ENCODE measurements around the gene SLC9A9.
"Not testable (repeated sequence)": the region's sequence is repeated elsewhere in the genome, so short reads cannot be mapped to it uniquely, and the experiment has no call there.

SLC9A9 gene

GRCh38 chr3:143847787-143848631, at the start of gene SLC9A9:
TSS of gene SLC9A9 (minus strand) at chr3:143848468. CDS start at chr3:143848322, 146 bp downstream.
- peak; percentile 43 to 54 for DNase-seq (ENCODE audit: low spot score in 2 of 2)
- Histone ChIP-seq H3K27me3 (ENCODE audit: low read depth) (no peaks in the 10 kb centered on the region), H3K4me3 (peak within 1 kb of the TSS; percentile 26), H3K36me3 (replicated peaks) (no peaks in the 10 kb centered on the region), H3K9me3 (no peaks in the 10 kb centered on the region), H3K4me1 (peaks cover 9% of the 10 kb centered on the region)
- in situ Hi-C loops (cut with MboI; ENCODE audit: low sequenced_read_pairs): no loop called here

GRCh38 chr3:143897576-143898295, 49.5 kb upstream of the SLC9A9 start:
- no peak for DNase-seq (ENCODE audit: low spot score in 2 of 2)
- Histone ChIP-seq H3K4me3 (no peak overlapping the region), H3K27me3 (ENCODE audit: low read depth) (no peaks in the 10 kb centered on the region), H3K4me1 (peaks cover 3% of the 10 kb centered on the region; the same call in 1 of the 2 replicates), H3K9me3 (no peaks in the 10 kb centered on the region), H3K36me3 (replicated peaks) (no peaks in the 10 kb centered on the region)
- in situ Hi-C loops (cut with MboI; ENCODE audit: low sequenced_read_pairs): no loop called here

GRCh38 chr3:143896486-143896885, 48.2 kb upstream of the SLC9A9 start:
- H3K36me3 ChIP-seq (replicated peaks): no peaks in the 10 kb centered on the region
- in situ Hi-C loops (cut with MboI; ENCODE audit: low sequenced_read_pairs): no loop called here
- H3K4me1 ChIP-seq: peaks cover 3% of the 10 kb centered on the region; the same call in 1 of the 2 replicates
- no peak overlapping the region for H3K4me3 ChIP-seq
- no peaks in the 10 kb centered on the region for H3K27me3 ChIP-seq (ENCODE audit: low read depth)
- H3K9me3 ChIP-seq: no peaks in the 10 kb centered on the region
- no peak for DNase-seq (ENCODE audit: low spot score in 2 of 2)

- H3K9me3 ChIP-seq: no peaks in the 10 kb centered on the region
- in situ Hi-C loops (cut with MboI; ENCODE audit: low sequenced_read_pairs): no loop called here
- peak in 1 of 2 experiments; percentile 25 for DNase-seq (ENCODE audit: low spot score in 2 of 2)
- H3K4me3 ChIP-seq: no peak overlapping the region
- no peaks in the 10 kb centered on the region for H3K36me3 ChIP-seq (replicated peaks)
- H3K4me1 ChIP-seq: peaks cover 3% of the 10 kb centered on the region; the same call in 1 of the 2 replicates
- H3K27me3 ChIP-seq (ENCODE audit: low read depth): no peaks in the 10 kb centered on the region
Observed at GRCh38 chr3:143895805-143896204, 47.5 kb upstream of the SLC9A9 start.

GRCh38 chr3:143888846-143889245, 40.6 kb upstream of the SLC9A9 start:
- no peaks in the 10 kb centered on the region for H3K27me3 ChIP-seq (ENCODE audit: low read depth)
- peaks cover 4% of the 10 kb centered on the region; the same call in 1 of the 2 replicates for H3K4me1 ChIP-seq
- no peaks in the 10 kb centered on the region for H3K36me3 ChIP-seq (replicated peaks)
- H3K4me3 ChIP-seq: no peak overlapping the region
- H3K9me3 ChIP-seq: no peaks in the 10 kb centered on the region
- DNase-seq (ENCODE audit: low spot score in 2 of 2): no peak
- in situ Hi-C loops (cut with MboI; ENCODE audit: low sequenced_read_pairs): no loop called here

GRCh38 chr3:143888166-143888565, 39.9 kb upstream of the SLC9A9 start:
- no peaks in the 10 kb centered on the region for H3K36me3 ChIP-seq (replicated peaks)
- no peaks in the 10 kb centered on the region for H3K27me3 ChIP-seq (ENCODE audit: low read depth)
- H3K4me1 ChIP-seq: peaks cover 4% of the 10 kb centered on the region; the same call in 1 of the 2 replicates
- no peak for DNase-seq (ENCODE audit: low spot score in 2 of 2)
- no peak overlapping the region for H3K4me3 ChIP-seq
- in situ Hi-C loops (cut with MboI; ENCODE audit: low sequenced_read_pairs): no loop called here
- no peaks in the 10 kb centered on the region for H3K9me3 ChIP-seq

GRCh38 chr3:143885780-143886427, 37.6 kb upstream of the SLC9A9 start:
- H3K4me1 ChIP-seq: peaks cover 4% of the 10 kb centered on the region; the same call in 1 of the 2 replicates
- no peak overlapping the region for H3K4me3 ChIP-seq
- DNase-seq (ENCODE audit: low spot score in 2 of 2): peak; percentile 53 to 55
- no peaks in the 10 kb centered on the region for H3K36me3 ChIP-seq (replicated peaks)
- no peaks in the 10 kb centered on the region for H3K27me3 ChIP-seq (ENCODE audit: low read depth)
- in situ Hi-C loops (cut with MboI; ENCODE audit: low sequenced_read_pairs): no loop called here
- no peaks in the 10 kb centered on the region for H3K9me3 ChIP-seq

- no peak overlapping the region for H3K4me3 ChIP-seq
- H3K9me3 ChIP-seq: no peaks in the 10 kb centered on the region
- in situ Hi-C loops (cut with MboI; ENCODE audit: low sequenced_read_pairs): no loop called here
- no peaks in the 10 kb centered on the region for H3K36me3 ChIP-seq (replicated peaks)
- no peak for DNase-seq (ENCODE audit: low spot score in 2 of 2)
- H3K27me3 ChIP-seq (ENCODE audit: low read depth): no peaks in the 10 kb centered on the region
- H3K4me1 ChIP-seq: peaks cover 4% of the 10 kb centered on the region; the same call in 1 of the 2 replicates
Observed at GRCh38 chr3:143884861-143885260, 36.6 kb upstream of the SLC9A9 start.

GRCh38 chr3:143883151-143883550, 34.9 kb upstream of the SLC9A9 start:
- in situ Hi-C loops (cut with MboI; ENCODE audit: low sequenced_read_pairs): no loop called here
- H3K4me1 ChIP-seq: peaks cover 4% of the 10 kb centered on the region; the same call in 1 of the 2 replicates
- no peaks in the 10 kb centered on the region for H3K36me3 ChIP-seq (replicated peaks)
- no peak for DNase-seq (ENCODE audit: low spot score in 2 of 2)
- no peak overlapping the region for H3K4me3 ChIP-seq
- no peaks in the 10 kb centered on the region for H3K9me3 ChIP-seq
- H3K27me3 ChIP-seq (ENCODE audit: low read depth): no peaks in the 10 kb centered on the region

- Histone ChIP-seq H3K27me3 (ENCODE audit: low read depth) (no peaks in the 10 kb centered on the region), H3K4me3 (no peak overlapping the region), H3K36me3 (replicated peaks) (no peaks in the 10 kb centered on the region), H3K4me1 (peaks cover under 1% of the 10 kb centered on the region; the same call in 1 of the 2 replicates), H3K9me3 (no peaks in the 10 kb centered on the region)
- no peak for DNase-seq (ENCODE audit: low spot score in 2 of 2)
- in situ Hi-C loops (cut with MboI; ENCODE audit: low sequenced_read_pairs): no loop called here
Observed at GRCh38 chr3:143881095-143881494, 32.8 kb upstream of the SLC9A9 start.

GRCh38 chr3:143875546-143875945, 27.3 kb upstream of the SLC9A9 start:
- Histone ChIP-seq H3K4me3 (no peak overlapping the region), H3K36me3 (replicated peaks) (no peaks in the 10 kb centered on the region), H3K4me1 (peaks cover under 1% of the 10 kb centered on the region; the same call in 1 of the 2 replicates), H3K27me3 (ENCODE audit: low read depth) (no peaks in the 10 kb centered on the region), H3K9me3 (no peaks in the 10 kb centered on the region)
- in situ Hi-C loops (cut with MboI; ENCODE audit: low sequenced_read_pairs): no loop called here
- no peak for DNase-seq (ENCODE audit: low spot score in 2 of 2)

GRCh38 chr3:143873553-143873952, 25.3 kb upstream of the SLC9A9 start:
- H3K9me3 ChIP-seq; H3K4me3 ChIP-seq; DNase-seq (ENCODE audit: low spot score in 2 of 2); in situ Hi-C loops (cut with MboI; ENCODE audit: low sequenced_read_pairs); H3K36me3 ChIP-seq (replicated peaks); H3K4me1 ChIP-seq; H3K27me3 ChIP-seq (ENCODE audit: low read depth): not testable (repeated sequence)

GRCh38 chr3:143865302-143865701, 17.0 kb upstream of the SLC9A9 start:
- H3K4me3 ChIP-seq: no peak overlapping the region
- peaks cover 8% of the 10 kb centered on the region for H3K4me1 ChIP-seq
- H3K36me3 ChIP-seq (replicated peaks): no peaks in the 10 kb centered on the region
- H3K27me3 ChIP-seq (ENCODE audit: low read depth): no peaks in the 10 kb centered on the region
- no peaks in the 10 kb centered on the region for H3K9me3 ChIP-seq
- DNase-seq (ENCODE audit: low spot score in 2 of 2): no peak
- in situ Hi-C loops (cut with MboI; ENCODE audit: low sequenced_read_pairs): no loop called here
